Panc1 (cell line): ENCODE results near the gene RNF213. TPM values are rescaled to one million over a fixed set of nuclear protein-coding genes. Genes with fewer than 3 reads are reported as not detected.

ENCODE experiments used
- ATAC-seq: fragments of 200-7000 bp; cut with Tn5 transposase; 2 replicates; pipeline ENCODE4 v1.9.1; 2020; ENCODE audit warnings: mild to moderate bottlenecking, moderate library complexity
- BruUV-seq: library from RNA; stranded (reverse); fragments of 400-500 nt; replicated peaks from 2 replicates; lab custom pipeline; 2021; lab: Mats Ljungman, UMichigan
- CTCF ChIA-PET: fragments of 300-600 bp; sonication (Branson Sonifier 250); formaldehyde crosslinking; loops from one replicate; lab custom pipeline; 2022; ENCODE audit warnings: antibody characterized with exemption; lab: Charles Lee
- POLR2A ChIA-PET: fragments of 300-600 bp; sonication (Branson Sonifier 250); formaldehyde crosslinking; loops from one replicate; lab custom pipeline; 2022; ENCODE audit warnings: antibody characterized with exemption; lab: Charles Lee
- DNase-seq: peaks from one replicate; pipeline ENCODE4 v3.0.0-alpha.2; 2010; ENCODE audit warnings: low read depth, low spot score
- H3K27ac ChIP-seq: 2 replicates; pipeline ENCODE4 v1.5.1; 2011; ENCODE audit warnings: mild to moderate bottlenecking, low read length, inconsistent platforms
- H3K27me3 ChIP-seq: fragments of 200-500 bp; sonication (Bioruptor generic); 2 replicates; pipeline ENCODE4 v1.6.0; 2014; ENCODE audit warnings: low read length, inconsistent platforms; ENCODE audit not compliant: control insufficient read depth, insufficient read depth
- H3K36me3 ChIP-seq: fragments of 200-500 bp; sonication (Bioruptor generic); 2 replicates; pipeline ENCODE4 v1.5.1; 2014; ENCODE audit warnings: inconsistent platforms, mild to moderate bottlenecking, low read length, moderate library complexity; ENCODE audit not compliant: control insufficient read depth, insufficient read depth
- H3K4me1 ChIP-seq: 2 replicates; pipeline ENCODE4 v1.5.1; 2011; ENCODE audit warnings: inconsistent platforms, mild to moderate bottlenecking, low read length, moderate library complexity; ENCODE audit not compliant: control insufficient read depth, insufficient read depth
- H3K4me3 ChIP-seq, 2 experiments: 2 replicates each; pipeline ENCODE4 v1.5.1; 2011 to 2012; ENCODE audit warnings: low read depth in 2 of 2, low read length in 2 of 2, mild to moderate bottlenecking in 2 of 2, inconsistent platforms in 1 of 2, moderate library complexity in 1 of 2
- H3K9me3 ChIP-seq: fragments of 200-500 bp; sonication (Bioruptor generic); 2 replicates; pipeline ENCODE4 v1.5.1; 2014; ENCODE audit warnings: low read depth, mild to moderate bottlenecking, inconsistent platforms, low read length, moderate library complexity; ENCODE audit not compliant: control insufficient read depth, insufficient read depth
- CTCF ChIP-seq: fragments of 450-650 bp; IDR thresholded peaks from 2 replicates; pipeline ENCODE4 v1.5.1; 2017; ENCODE audit warnings: mild to moderate bottlenecking
- POLR2AphosphoS5 ChIP-seq: IDR thresholded peaks from 2 replicates; pipeline ENCODE4 v1.6.1; 2012; ENCODE audit warnings: mild to moderate bottlenecking, low read depth, low read length, moderate library complexity
- REST ChIP-seq, 2 experiments: IDR thresholded peaks; 2 replicates each; pipeline ENCODE4 v1.6.1; 2011 to 2012; ENCODE audit warnings: low read depth in 2 of 2, control low read depth in 1 of 2, low read length in 1 of 2, mild to moderate bottlenecking in 1 of 2, moderate library complexity in 1 of 2; ENCODE audit not compliant: insufficient read depth in 1 of 2
- SIN3A ChIP-seq: IDR thresholded peaks from 2 replicates; pipeline ENCODE4 v1.6.1; 2012; ENCODE audit warnings: low read depth, mild to moderate bottlenecking, low read length, moderate library complexity, borderline replicate concordance; ENCODE audit not compliant: insufficient read depth
- TCF7L2 ChIP-seq: IDR thresholded peaks from 2 replicates; pipeline ENCODE4 v1.6.1; 2011; ENCODE audit warnings: mild to moderate bottlenecking, low read depth, low read length, inconsistent platforms
- in situ Hi-C: cut with HindIII; loops from 2 replicates; pipeline ENCODE4 v1.10.0; 2016; ENCODE audit warnings: low sequenced_read_pairs, low pct_unique_long_range_greater_than_20kb
- intact Hi-C: fragments of 100-400 bp; cut with micrococcal nuclease; formaldehyde crosslinking; loops from one replicate; pipeline ENCODE4 v1.10.0; 2022; ENCODE audit not compliant: unreplicated experiment
- total RNA-seq: library from RNA; stranded (reverse); gene quantifications from one replicate; pipeline ENCODE4 v1.2.1, GENCODE V29; 2021; ENCODE audit not compliant: unreplicated experiment

RNF213 gene
- total RNA-seq, 1 experiment from 2014 or later: 230 TPM

GRCh38 chr17:80213643-80213975 is 47.0 kb upstream of the RNF213 start:
- ATAC-seq (no peak), DNase-seq (no peak)
- H3K27me3 ChIP-seq: no peaks in the 10 kb centered on the region
- H3K4me3 ChIP-seq: no peak overlapping the region
- CTCF ChIA-PET: no interaction called here
- in situ Hi-C loops (no loop called here), intact Hi-C loops (no loop called here)
- H3K9me3 ChIP-seq: no peaks in the 10 kb centered on the region
- no peak overlapping the region for H3K27ac ChIP-seq
- TF ChIP-seq CTCF (no peak), TCF7L2 (no peak), REST (IDR thresholded peaks at IDR 0.05; ENCODE audit: insufficient read depth in 1 of 2, low read depth in 2 of 2, low read length in 1 of 2) (no peak), SIN3A (no peak), POLR2AphosphoS5 (no peak)
- no peaks in the 10 kb centered on the region for H3K4me1 ChIP-seq
- no peaks in the 10 kb centered on the region; the same call in none of the 2 replicates for H3K36me3 ChIP-seq
- POLR2A ChIA-PET: no interaction called here
- no TSS peak for BruUV-seq

GRCh38 chr17:80214012-80214877 is 46.4 kb upstream of the RNF213 start:
- Histone ChIP-seq H3K9me3 (no peaks in the 10 kb centered on the region), H3K27ac (no peak overlapping the region), H3K27me3 (no peaks in the 10 kb centered on the region), H3K4me3 (no peak overlapping the region), H3K36me3 (no peaks in the 10 kb centered on the region; the same call in none of the 2 replicates), H3K4me1 (peaks cover 5% of the 10 kb centered on the region)
- BruUV-seq: no TSS peak
- in situ Hi-C loops: no loop called here
- TF ChIP-seq TCF7L2 (no peak), CTCF (no peak), POLR2AphosphoS5 (no peak), SIN3A (no peak), REST (IDR thresholded peaks at IDR 0.05; ENCODE audit: insufficient read depth in 1 of 2, low read depth in 2 of 2, low read length in 1 of 2) (no peak)
- CTCF ChIA-PET: no interaction called here
- ATAC-seq (no peak), DNase-seq (no peak)
- intact Hi-C loops: no loop called here
- POLR2A ChIA-PET: no interaction called here
